ENCODE measurements around the gene SESN1. TPM values are rescaled to one million over a fixed set of nuclear protein-coding genes. Genes with fewer than 3 reads are reported as not detected.

SESN1 gene
- total RNA-seq, 1 experiment from 2014 or later: 30.2 TPM

DNA sequence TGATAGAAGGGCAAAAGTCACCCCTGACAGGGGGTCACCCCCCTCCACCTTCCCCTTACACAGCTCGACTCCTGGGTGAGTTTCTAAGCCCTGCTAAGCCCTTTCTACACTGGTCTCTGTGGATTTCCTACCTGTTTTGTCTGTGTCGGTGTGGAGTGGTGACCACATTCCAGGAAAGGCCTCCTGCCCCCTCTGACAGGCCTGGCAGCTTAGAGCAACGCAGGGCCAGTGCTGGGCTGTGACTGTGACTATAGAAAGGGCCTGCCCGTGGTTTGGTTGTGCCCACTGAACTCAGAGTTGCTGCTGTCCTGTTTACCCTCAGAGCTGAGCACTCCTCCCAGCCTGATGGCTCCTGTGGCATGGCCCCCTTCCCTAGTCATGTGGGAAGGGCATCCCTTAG, 137.4 kb downstream of the SESN1 start:
- CTCF ChIA-PET: interaction anchor here (1.0 to 2.5 kb wide), 2 partner anchors 10 kb away, joined by 3 to 12 read pairs; no protein-coding TSS in a partner anchor
- ATAC-seq (no peak), DNase-seq (ENCODE audit: low spot score) (no peak)
- no peak overlapping the region for H3K27ac Mint-ChIP-seq
- peaks cover 7% of the 10 kb centered on the region for H3K4me1 Mint-ChIP-seq
- no peaks in the 10 kb centered on the region for H3K9me3 Mint-ChIP-seq
- no peaks in the 10 kb centered on the region for H3K36me3 Mint-ChIP-seq
- H3K4me3 Mint-ChIP-seq: no peak overlapping the region
- TF ChIP-seq GRHL2 (CRISPR knock-in tag; IDR thresholded peaks at IDR 0.05; ENCODE audit: insufficient replicate concordance, severe bottlenecking) (no peak), ESRRA (CRISPR knock-in tag; IDR thresholded peaks at IDR 0.05; ENCODE audit: borderline replicate concordance) (no peak), JUN (CRISPR knock-in tag; IDR thresholded peaks at IDR 0.05) (no peak), NR3C1 (CRISPR knock-in tag; conservative IDR thresholded peaks at IDR 0.05; ENCODE audit: low read depth) (no peak), ETV6 (CRISPR knock-in tag; IDR thresholded peaks at IDR 0.05) (no peak), ATF1 (CRISPR knock-in tag; IDR thresholded peaks at IDR 0.05) (no peak), FOXP1 (CRISPR knock-in tag; IDR thresholded peaks at IDR 0.05; ENCODE audit: borderline replicate concordance) (no peak), SP1 (CRISPR knock-in tag; conservative IDR thresholded peaks at IDR 0.05) (no peak), ZNF416 (CRISPR knock-in tag; IDR thresholded peaks at IDR 0.05) (no peak), NR1H2 (CRISPR knock-in tag; IDR thresholded peaks at IDR 0.05) (no peak), ELF4 (CRISPR knock-in tag; IDR thresholded peaks at IDR 0.05; ENCODE audit: low read depth) (no peak)
- TF ChIP-seq, protein P1, sequence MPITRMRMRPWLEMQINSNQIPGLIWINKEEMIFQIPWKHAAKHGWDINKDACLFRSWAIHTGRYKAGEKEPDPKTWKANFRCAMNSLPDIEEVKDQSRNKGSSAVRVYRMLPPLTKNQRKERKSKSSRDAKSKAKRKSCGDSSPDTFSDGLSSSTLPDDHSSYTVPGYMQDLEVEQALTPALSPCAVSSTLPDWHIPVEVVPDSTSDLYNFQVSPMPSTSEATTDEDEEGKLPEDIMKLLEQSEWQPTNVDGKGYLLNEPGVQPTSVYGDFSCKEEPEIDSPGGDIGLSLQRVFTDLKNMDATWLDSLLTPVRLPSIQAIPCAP (CRISPR knock-in tag; IDR thresholded peaks at IDR 0.05): no peak
- TF ChIP-seq, protein P2, sequence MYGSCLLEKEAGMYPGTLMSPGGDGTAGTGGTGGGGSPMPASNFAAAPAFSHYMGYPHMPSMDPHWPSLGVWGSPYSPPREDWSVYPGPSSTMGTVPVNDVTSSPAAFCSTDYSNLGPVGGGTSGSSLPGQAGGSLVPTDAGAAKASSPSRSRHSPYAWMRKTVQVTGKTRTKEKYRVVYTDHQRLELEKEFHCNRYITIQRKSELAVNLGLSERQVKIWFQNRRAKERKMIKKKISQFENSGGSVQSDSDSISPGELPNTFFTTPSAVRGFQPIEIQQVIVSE (CRISPR knock-in tag; IDR thresholded peaks at IDR 0.05; ENCODE audit: borderline replicate concordance): no peak
- TF ChIP-seq, protein P3, sequence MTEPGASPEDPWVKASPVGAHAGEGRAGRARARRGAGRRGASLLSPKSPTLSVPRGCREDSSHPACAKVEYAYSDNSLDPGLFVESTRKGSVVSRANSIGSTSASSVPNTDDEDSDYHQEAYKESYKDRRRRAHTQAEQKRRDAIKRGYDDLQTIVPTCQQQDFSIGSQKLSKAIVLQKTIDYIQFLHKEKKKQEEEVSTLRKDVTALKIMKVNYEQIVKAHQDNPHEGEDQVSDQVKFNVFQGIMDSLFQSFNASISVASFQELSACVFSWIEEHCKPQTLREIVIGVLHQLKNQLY (CRISPR knock-in tag; IDR thresholded peaks at IDR 0.05): no peak
- TF ChIP-seq, protein P4, sequence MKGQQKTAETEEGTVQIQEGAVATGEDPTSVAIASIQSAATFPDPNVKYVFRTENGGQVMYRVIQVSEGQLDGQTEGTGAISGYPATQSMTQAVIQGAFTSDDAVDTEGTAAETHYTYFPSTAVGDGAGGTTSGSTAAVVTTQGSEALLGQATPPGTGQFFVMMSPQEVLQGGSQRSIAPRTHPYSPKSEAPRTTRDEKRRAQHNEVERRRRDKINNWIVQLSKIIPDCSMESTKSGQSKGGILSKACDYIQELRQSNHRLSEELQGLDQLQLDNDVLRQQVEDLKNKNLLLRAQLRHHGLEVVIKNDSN (CRISPR knock-in tag; IDR thresholded peaks at IDR 0.05): no peak
- TF ChIP-seq, protein P5, sequence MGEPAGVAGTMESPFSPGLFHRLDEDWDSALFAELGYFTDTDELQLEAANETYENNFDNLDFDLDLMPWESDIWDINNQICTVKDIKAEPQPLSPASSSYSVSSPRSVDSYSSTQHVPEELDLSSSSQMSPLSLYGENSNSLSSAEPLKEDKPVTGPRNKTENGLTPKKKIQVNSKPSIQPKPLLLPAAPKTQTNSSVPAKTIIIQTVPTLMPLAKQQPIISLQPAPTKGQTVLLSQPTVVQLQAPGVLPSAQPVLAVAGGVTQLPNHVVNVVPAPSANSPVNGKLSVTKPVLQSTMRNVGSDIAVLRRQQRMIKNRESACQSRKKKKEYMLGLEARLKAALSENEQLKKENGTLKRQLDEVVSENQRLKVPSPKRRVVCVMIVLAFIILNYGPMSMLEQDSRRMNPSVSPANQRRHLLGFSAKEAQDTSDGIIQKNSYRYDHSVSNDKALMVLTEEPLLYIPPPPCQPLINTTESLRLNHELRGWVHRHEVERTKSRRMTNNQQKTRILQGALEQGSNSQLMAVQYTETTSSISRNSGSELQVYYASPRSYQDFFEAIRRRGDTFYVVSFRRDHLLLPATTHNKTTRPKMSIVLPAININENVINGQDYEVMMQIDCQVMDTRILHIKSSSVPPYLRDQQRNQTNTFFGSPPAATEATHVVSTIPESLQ (CRISPR knock-in tag; IDR thresholded peaks at IDR 0.05): no peak
- POLR2A ChIA-PET: no interaction called here
- H3K27me3 Mint-ChIP-seq (ENCODE audit: low read depth): no peaks in the 10 kb centered on the region

DNA sequence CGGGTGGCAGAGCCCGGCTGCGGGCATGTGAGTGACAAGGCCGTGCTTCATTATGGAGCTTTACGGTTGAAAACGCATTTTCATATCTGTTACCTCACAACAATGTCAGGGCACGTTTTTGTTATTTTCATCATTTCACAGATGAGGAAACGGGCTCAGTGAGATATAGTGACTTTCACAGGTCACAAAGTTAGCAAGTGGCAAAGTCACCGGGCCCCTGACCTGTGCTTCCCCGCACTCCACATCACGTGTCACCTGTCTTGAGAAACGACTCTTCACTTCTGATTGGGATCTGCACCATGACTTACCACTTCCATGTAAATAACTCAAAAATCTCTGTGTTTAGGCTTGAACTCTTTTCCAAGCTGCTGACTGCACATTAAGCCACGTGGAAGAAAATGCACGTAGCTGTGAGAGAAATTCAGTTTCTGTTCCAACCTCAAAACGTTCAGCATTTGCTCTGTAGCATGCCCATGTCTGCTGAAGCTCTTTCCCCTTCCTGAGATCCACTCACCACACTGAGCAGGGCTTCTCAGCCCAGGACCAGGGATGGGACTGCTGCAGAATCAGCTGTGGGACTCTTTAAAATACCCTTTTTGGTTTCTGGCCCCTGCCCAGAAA, 139.2 kb downstream of the SESN1 start:
- ChIA-PET CTCF (interaction anchor here (1.4 kb wide), 1 partner anchor 13 kb away, joined by 4 read pairs; no protein-coding TSS in a partner anchor), POLR2A (interaction anchor here (0.7 kb wide), 1 partner anchor 10 kb away, joined by 3 read pairs; no protein-coding TSS in a partner anchor)
- H3K9me3 Mint-ChIP-seq: no peaks in the 10 kb centered on the region

More for the DNA sequence above, 139.2 kb downstream of the SESN1 start:
- Mint-ChIP-seq H3K36me3 (no peaks in the 10 kb centered on the region), H3K27ac (0 out of 2 replicates have a peak overlapping the region, but pooled peaks have one; percentile 73), H3K4me3 (no peak overlapping the region), H3K27me3 (ENCODE audit: low read depth) (no peaks in the 10 kb centered on the region), H3K4me1 (peaks cover 7% of the 10 kb centered on the region)
- no peak for DNase-seq (ENCODE audit: low spot score)
- ATAC-seq: no peak
- TF ChIP-seq TEAD1 (CRISPR knock-in tag; IDR thresholded peaks at IDR 0.05): no peak
- TF ChIP-seq ELF4 (CRISPR knock-in tag; IDR thresholded peaks at IDR 0.05; ENCODE audit: low read depth): no peak
- TF ChIP-seq, protein P6, sequence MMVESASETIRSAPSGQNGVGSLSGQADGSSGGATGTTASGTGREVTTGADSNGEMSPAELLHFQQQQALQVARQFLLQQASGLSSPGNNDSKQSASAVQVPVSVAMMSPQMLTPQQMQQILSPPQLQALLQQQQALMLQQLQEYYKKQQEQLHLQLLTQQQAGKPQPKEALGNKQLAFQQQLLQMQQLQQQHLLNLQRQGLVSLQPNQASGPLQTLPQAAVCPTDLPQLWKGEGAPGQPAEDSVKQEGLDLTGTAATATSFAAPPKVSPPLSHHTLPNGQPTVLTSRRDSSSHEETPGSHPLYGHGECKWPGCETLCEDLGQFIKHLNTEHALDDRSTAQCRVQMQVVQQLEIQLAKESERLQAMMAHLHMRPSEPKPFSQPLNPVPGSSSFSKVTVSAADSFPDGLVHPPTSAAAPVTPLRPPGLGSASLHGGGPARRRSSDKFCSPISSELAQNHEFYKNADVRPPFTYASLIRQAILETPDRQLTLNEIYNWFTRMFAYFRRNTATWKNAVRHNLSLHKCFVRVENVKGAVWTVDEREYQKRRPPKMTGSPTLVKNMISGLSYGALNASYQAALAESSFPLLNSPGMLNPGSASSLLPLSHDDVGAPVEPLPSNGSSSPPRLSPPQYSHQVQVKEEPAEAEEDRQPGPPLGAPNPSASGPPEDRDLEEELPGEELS (CRISPR knock-in tag; IDR thresholded peaks at IDR 0.05): no peak
